Right hindlimb (tissue), 1 donor: Measurements from ENCODE around the gene COL5A1.

ENCODE experiments used
- DNase-seq: peaks from one replicate; pipeline ENCODE4 v3.0.0-alpha.2; 2018

Gene COL5A1

GRCh38 chr9:134885679-134886412 is 244.2 kb downstream of the COL5A1 start:
- DNase-seq: no peak

- DNase-seq: no peak
These were observed 244.9 kb downstream of the COL5A1 start for GRCh38 chr9:134886413-134886913.

- DNase-seq: peak; percentile 2
These were observed 245.6 kb downstream of the COL5A1 start for GRCh38 chr9:134887219-134887618.

GRCh38 chr9:134887686-134888602 is 246.3 kb downstream of the COL5A1 start:
- DNase-seq: peak; percentile 9

- peak; percentile 21 for DNase-seq
These were observed 247.1 kb downstream of the COL5A1 start for GRCh38 chr9:134888603-134889190.

- DNase-seq: peak; percentile 16
These were observed 248.0 kb downstream of the COL5A1 start for GRCh38 chr9:134889386-134890154.

GRCh38 chr9:134890155-134890495 is 248.5 kb downstream of the COL5A1 start:
- peak; percentile 11 for DNase-seq

- peak; percentile 9 for DNase-seq
These were observed 249.4 kb downstream of the COL5A1 start for GRCh38 chr9:134891053-134891452.

- DNase-seq: peak; percentile 7
These were observed 250.1 kb downstream of the COL5A1 start for GRCh38 chr9:134891713-134892112.

- DNase-seq: peak; percentile 16
These were observed 250.6 kb downstream of the COL5A1 start for GRCh38 chr9:134892221-134892620.

- DNase-seq: peak; percentile 2
These were observed 251.3 kb downstream of the COL5A1 start for GRCh38 chr9:134892820-134893420.
